ENCODE data around the gene SLF1.

SLF1 gene

DNA sequence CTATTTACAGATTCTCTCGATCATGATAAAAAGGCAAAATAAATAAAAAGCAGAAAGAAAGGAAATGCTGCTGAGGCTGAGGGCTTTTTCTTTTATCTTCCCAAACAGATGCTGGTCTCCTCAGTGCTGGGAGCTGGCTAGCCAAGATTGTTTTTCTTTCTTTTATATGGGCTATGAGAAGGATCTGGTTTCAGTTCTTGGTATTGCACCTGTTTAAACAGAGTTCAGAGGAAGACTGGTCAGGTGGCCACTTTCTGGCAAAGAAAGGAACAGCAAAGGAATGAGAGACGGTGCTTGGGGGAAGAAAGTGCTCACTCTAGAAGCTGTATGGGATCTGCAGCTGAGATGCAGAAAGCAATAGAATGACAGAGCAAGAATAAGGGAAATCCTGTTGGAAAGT lies 88.9 kb downstream of the SLF1 start:
- DNase-seq (ENCODE audit: low read depth in 2 of 2, low spot score in 1 of 2): no peak

- no peak for DNase-seq (ENCODE audit: low read depth in 2 of 2, low spot score in 1 of 2)
Measured at GRCh38 chr5:94709277-94709676, 90.8 kb downstream of the SLF1 start.

- DNase-seq (ENCODE audit: low read depth in 2 of 2, low spot score in 1 of 2): no peak
Measured at GRCh38 chr5:94711785-94712184, 93.3 kb downstream of the SLF1 start.

- no peak for DNase-seq (ENCODE audit: low read depth in 2 of 2, low spot score in 1 of 2)
Measured at GRCh38 chr5:94715768-94716167, 97.3 kb downstream of the SLF1 start.

GRCh38 chr5:94725142-94725541 lies 106.7 kb downstream of the SLF1 start:
- no peak for DNase-seq (ENCODE audit: low read depth in 2 of 2, low spot score in 1 of 2)

DNA sequence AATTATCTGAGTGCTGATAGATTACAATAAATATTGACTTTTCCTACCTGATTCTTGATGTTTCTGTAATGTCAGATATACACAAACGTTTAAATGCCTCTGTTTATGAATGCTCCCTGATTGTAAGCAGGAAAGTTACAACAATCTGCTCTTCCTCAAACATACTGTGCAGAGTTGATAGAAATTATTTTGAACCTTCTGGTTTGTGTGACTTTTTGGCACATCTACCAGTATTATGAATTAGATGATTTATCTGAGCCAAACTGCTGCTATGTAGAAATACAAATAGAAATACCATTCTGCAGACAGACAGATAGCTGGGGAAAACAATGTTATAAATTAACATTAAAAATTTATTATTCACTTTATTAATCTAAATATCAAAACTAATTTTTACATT lies 113.0 kb downstream of the SLF1 start:
- DNase-seq (ENCODE audit: low read depth in 2 of 2, low spot score in 1 of 2): no peak

- no peak for DNase-seq (ENCODE audit: low read depth in 2 of 2, low spot score in 1 of 2)
Measured at GRCh38 chr5:94736498-94736897, 118.0 kb downstream of the SLF1 start.

GRCh38 chr5:94740286-94740685 lies 121.8 kb downstream of the SLF1 start:
- DNase-seq (ENCODE audit: low read depth in 2 of 2, low spot score in 1 of 2): no peak

- no peak for DNase-seq (ENCODE audit: low read depth in 2 of 2, low spot score in 1 of 2)
Measured at GRCh38 chr5:94742852-94743251, 124.4 kb downstream of the SLF1 start.

GRCh38 chr5:94744906-94745305 lies 126.4 kb downstream of the SLF1 start:
- no peak for DNase-seq (ENCODE audit: low read depth in 2 of 2, low spot score in 1 of 2)

- no peak for DNase-seq (ENCODE audit: low read depth in 2 of 2, low spot score in 1 of 2)
Measured at GRCh38 chr5:94745786-94746730, 127.6 kb downstream of the SLF1 start.

DNA sequence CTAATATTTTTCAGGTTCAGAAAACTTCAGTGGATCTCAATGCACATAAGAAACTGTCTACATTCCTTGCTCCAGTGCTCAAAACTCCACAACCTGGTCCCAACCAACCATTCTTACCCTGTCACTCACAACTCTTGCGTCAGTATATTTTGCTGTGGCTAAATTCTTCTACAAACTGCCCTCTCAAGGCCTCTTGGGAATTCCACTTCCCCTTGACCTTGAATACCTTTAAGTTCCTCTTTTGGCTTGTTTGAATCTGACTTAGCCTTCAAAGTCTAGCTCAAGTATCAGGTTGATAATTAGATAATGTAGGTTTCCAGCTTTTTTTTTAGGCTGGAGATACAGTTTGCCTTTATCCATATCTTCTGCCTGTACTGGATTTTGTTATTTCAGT lies 128.3 kb downstream of the SLF1 start:
- DNase-seq (ENCODE audit: low read depth in 2 of 2, low spot score in 1 of 2): no peak

Data from stimulated activated CD8-positive, alpha-beta memory T cell treated with anti-CD3 and anti-CD28 coated beads, Interleukin-4, amount 100 ng/mL, for 1 hour (primary cell).